MG63 (cell line): ENCODE measurements around the gene RAD18. TPM values are rescaled to one million over a fixed set of nuclear protein-coding genes. Genes with fewer than 3 reads are reported as not detected.
A peak's percentile ranks its signal among the peaks of the same experiment; 100 is the strongest.

Source experiments
- DNase-seq: peaks from one replicate; pipeline ENCODE4 v3.0.0-alpha.2; 2020
- H3K27me3 ChIP-seq: fragments of 250-450 bp; sonication (Bioruptor Pico); 2 replicates; pipeline ENCODE4 v1.5.1; 2020; ENCODE audit warnings: mild to moderate bottlenecking, moderate library complexity
- H3K36me3 ChIP-seq: fragments of 250-450 bp; sonication (Bioruptor Pico); 2 replicates; pipeline ENCODE4 v1.5.1; 2020; ENCODE audit warnings: mild to moderate bottlenecking, moderate library complexity
- H3K4me3 ChIP-seq: fragments of 250-450 bp; sonication (Bioruptor Pico); 2 replicates; pipeline ENCODE4 v1.5.1; 2020; ENCODE audit warnings: mild to moderate bottlenecking, moderate library complexity
- H3K9me3 ChIP-seq: fragments of 250-450 bp; sonication (Bioruptor Pico); 2 replicates; pipeline ENCODE4 v1.5.1; 2020; ENCODE audit warnings: mild to moderate bottlenecking, moderate library complexity
- total RNA-seq: library from RNA; depleted of rRNA; stranded (reverse); fragments of >200 nt; shearing (Covaris generic); gene quantifications from 2 replicates; pipeline ENCODE4 v1.2.3, GENCODE V29; 2014; ENCODE audit warnings: low replicate concordance

The RAD18 gene
- total RNA-seq, 1 experiment from 2014 or later, result 11.0 TPM

DNA sequence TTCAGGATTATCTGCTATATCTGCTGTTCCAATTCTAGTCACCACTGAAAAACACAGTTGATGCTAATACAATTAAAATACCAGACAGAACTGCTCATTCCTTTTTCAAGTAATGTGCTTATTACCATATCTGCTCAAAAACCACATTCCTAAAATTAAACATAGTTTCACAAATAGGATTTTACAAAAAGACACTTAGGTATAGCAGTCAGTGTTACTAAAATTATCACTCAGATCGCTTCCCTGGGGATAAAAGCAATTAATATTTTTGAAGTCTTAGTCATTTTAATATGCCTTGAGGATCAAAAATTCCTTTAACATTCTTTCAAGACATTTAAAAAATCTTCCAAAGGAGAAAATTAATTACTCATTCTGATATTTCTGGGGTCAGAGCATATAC lies 71.5 kb downstream of the RAD18 start:
- Histone ChIP-seq H3K9me3 (no peaks in the 10 kb centered on the region), H3K27me3 (no peaks in the 10 kb centered on the region), H3K36me3 (no peaks in the 10 kb centered on the region; the same call in none of the 2 replicates), H3K4me3 (no peak overlapping the region)
- no peak for DNase-seq

DNA sequence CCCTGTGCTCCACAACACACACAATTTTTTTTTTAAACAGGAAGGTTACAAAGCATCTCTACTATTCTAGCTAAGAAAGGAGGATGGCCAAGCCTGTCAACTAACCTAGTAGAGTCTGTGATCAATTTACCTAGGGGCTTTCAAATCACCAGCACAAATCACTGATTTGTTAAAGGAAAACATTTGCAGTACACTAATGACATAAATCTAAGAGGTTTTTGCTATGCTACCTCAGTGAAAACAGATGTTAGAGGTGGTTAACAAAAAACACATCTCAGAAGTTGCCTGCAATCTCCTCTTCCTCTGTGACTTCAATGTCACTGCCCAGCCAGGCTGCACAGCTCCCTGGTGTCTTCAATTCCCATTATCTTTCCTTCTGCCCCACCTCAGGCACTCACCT lies 72.0 kb downstream of the RAD18 start:
- no peaks in the 10 kb centered on the region; the same call in none of the 2 replicates for H3K36me3 ChIP-seq
- no peaks in the 10 kb centered on the region for H3K27me3 ChIP-seq
- DNase-seq, result no peak
- H3K9me3 ChIP-seq, result no peaks in the 10 kb centered on the region
- H3K4me3 ChIP-seq, result no peak overlapping the region

DNA sequence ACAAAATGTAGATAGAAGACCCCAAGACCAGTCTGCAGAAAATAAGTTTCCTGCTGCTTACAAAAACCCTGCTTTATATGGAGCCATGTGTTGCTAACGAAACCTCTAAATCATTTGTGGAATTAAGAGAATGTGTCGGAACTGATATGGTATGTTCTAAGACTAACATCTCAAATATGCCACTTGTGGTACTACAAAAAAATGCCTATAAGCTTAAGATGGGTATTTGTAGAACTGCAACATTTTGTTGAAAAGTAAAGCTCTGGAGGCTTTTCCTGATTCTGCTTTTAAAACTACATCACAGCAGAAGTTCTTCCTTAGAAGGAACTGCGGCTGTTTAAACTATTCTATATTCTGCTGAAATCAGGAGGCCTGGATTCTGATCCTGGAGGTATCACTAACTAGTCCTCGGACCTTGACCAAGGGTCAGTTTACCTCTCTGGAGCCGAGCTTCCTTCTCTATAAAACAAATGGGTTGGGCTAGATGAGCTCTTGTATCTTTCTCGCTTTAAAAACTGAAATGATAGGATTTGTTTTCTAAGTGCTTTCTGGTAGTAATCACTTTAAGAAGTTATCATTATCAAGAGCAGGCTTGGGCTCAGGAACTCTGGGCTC lies 74.9 kb downstream of the RAD18 start:
- Histone ChIP-seq H3K36me3 (no peaks in the 10 kb centered on the region; the same call in none of the 2 replicates), H3K9me3 (no peaks in the 10 kb centered on the region), H3K27me3 (no peaks in the 10 kb centered on the region), H3K4me3 (no peak overlapping the region)
- DNase-seq, result no peak

DNA sequence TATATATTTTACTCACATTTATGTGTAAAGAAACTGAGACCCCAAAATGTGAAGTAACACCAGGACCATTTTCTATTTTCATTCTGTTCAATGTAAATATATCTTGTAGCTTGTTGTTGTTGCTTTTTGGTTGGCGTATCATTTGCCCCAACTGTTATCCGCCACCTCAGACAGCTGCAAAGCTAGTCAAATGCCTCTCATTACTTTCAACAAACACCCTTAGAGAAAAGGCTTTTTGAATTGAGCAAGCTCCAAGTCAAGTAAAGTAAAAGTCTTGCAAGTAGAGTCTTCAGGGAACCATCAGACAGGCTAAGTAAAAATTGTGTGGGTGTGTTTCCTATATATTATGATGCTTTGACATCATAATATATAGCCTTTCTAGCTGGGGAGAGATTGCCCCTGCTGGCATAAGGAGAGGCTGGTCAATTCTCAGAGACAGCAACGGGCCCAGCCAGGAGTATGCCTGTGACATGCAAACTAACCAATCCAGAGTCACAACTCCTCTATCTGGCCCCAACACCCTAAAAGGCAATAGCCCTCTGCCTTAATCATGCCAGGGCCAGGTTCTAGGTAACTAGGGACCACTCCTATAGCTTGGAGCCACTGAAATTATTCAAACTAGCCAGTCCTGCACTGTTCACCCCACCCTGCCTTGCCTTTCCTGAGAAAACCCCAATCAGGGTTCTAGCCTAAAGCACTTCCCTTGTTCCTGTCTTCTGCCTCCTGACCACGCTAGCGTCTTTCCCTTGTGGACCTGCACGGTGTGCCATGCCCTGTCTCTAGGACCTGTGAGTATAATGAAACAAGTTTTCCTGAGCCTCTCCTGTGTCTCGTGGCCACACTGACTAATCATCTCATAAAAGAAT lies 75.6 kb downstream of the RAD18 start:
- Histone ChIP-seq H3K36me3 (no peaks in the 10 kb centered on the region; the same call in none of the 2 replicates), H3K4me3 (no peak overlapping the region), H3K9me3 (no peaks in the 10 kb centered on the region), H3K27me3 (no peaks in the 10 kb centered on the region)
- DNase-seq, result no peak

DNA sequence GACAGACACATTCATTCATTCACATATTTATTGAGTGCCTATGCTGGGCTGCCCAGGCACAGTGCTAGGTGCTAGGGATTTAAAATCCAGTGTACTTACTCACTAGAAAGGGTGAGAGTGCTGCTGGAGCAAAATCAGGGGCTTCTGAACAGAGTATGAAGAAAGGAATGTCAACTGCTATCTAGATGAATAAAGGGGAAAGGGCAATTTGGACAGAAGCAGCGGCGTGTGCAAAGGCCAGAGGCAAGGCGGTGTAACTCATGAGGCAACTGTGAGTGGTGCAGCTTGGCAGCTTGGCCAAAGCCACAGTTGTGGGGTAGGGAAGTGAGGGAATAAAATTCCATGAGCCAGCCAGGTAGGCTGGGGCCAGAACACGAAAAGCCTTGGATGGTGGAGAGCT lies 76.7 kb downstream of the RAD18 start:
- H3K36me3 ChIP-seq, result no peaks in the 10 kb centered on the region; the same call in none of the 2 replicates
- H3K4me3 ChIP-seq, result no peak overlapping the region
- no peaks in the 10 kb centered on the region for H3K27me3 ChIP-seq
- H3K9me3 ChIP-seq, result no peaks in the 10 kb centered on the region
- DNase-seq, result no peak

DNA sequence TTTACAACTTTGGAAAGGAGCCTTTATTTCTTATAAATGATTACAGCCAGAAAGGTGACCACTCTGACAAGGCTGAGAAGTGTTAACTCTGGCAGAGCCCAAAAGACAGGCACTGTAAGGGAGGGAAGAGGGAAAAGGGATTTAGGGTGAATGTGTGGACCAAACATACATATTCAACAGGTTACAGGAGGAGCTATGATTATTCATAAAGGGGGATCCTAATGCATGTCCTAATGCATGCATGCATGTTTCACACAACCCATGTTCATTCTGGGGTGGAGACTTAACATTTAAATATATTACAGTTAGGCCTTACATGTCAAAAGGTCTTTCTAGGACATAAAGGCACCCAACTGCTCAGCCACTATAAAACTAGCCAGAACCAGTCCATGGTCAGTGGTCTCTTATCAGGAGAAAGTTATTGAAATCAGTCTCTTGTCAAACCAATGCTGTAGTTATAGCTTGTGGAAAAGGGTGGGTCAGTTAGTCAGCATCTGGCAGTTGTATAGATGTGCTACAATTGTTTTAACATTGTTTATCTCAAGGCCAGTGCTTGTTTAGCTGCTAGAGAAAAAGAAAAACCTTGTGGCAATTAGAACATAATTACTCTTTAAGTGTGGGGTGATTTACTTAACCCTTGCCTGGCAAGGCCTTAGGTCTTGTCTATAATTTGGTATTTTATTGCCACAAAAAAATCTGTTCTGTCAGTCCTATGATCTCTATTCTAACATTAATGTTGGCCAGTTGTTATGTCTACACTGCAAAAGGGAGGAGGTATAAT lies 77.5 kb downstream of the RAD18 start:
- DNase-seq, result no peak
- Histone ChIP-seq H3K9me3 (no peaks in the 10 kb centered on the region), H3K36me3 (no peaks in the 10 kb centered on the region; the same call in none of the 2 replicates), H3K4me3 (no peak overlapping the region), H3K27me3 (no peaks in the 10 kb centered on the region)

DNA sequence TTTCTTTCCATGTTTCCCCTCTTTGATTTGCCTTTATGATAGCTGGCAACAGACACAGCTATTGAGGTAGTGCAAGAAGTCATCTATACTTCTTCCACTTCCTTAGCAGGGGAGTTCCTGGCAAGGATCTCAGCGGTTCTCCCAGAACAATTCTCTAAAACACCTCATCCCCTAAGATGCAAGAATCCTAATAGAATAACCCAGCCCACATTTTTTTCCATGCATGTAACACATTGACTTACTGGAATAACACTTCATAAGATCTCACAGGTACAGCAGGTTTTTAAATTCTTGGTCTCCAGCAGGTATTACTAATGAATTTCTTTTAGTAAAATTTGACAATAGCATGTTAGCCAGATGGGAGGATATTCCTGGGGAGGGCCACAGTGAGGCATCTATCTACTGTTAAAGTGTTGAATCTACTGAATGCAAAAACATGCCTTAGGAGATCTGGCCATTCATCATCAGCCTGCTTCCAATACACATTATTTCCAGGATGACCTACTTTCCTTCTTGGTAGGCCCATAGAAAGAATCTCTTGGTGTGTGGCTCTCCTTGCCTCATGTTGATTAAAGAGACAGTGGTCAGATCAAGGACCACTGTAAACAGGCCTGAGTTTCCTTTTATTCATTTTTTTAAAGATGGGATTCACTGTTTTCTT lies 78.5 kb downstream of the RAD18 start:
- H3K4me3 ChIP-seq, result no peak overlapping the region
- H3K27me3 ChIP-seq, result no peaks in the 10 kb centered on the region
- H3K36me3 ChIP-seq, result peaks cover 2% of the 10 kb centered on the region
- H3K9me3 ChIP-seq, result no peaks in the 10 kb centered on the region
- DNase-seq, result no peak

DNA sequence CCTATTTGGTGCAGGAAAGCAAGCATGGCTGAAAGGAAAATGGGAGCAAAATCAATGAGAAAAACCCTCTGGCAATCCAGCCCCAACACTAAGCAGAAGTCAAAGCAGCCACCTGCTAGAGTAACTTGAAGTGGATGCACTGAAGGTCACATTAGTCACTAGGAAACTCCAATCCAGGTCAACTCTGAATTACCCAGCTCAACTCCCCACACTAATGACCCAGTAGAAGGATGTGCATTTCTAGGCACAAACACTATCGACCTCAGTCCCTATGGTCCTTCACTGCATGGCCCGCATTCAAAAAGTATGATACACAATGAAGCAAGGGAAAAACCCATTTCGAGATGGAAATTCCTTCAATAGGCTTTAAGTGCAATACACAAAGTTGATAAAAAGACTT lies 80.6 kb downstream of the RAD18 start:
- Histone ChIP-seq H3K27me3 (no peaks in the 10 kb centered on the region), H3K36me3 (peaks cover 3% of the 10 kb centered on the region), H3K9me3 (no peaks in the 10 kb centered on the region), H3K4me3 (no peak overlapping the region)
- DNase-seq, result no peak

DNA sequence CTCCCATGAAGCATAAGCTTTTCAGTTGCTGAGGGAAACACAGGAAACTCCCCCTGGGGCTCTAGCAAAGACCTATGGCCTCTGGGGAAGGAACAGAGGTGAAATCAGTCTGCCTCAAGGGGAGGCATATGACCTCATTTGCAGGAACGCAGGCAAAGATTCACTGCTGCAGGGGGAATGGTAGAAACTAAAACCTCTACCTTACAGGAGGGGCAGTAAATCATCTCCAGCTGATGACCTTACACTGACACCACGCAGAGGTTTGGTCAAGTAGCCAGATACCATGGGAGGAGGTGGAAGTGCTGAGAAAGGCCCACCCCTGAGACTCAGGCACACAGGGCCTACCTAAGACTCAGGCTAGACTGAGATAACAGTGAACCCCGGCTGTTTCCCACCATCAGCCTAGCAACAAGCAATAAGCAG lies 81.1 kb downstream of the RAD18 start:
- Histone ChIP-seq H3K36me3 (peaks cover 6% of the 10 kb centered on the region), H3K9me3 (no peaks in the 10 kb centered on the region), H3K27me3 (no peaks in the 10 kb centered on the region), H3K4me3 (no peak overlapping the region)
- no peak for DNase-seq

DNA sequence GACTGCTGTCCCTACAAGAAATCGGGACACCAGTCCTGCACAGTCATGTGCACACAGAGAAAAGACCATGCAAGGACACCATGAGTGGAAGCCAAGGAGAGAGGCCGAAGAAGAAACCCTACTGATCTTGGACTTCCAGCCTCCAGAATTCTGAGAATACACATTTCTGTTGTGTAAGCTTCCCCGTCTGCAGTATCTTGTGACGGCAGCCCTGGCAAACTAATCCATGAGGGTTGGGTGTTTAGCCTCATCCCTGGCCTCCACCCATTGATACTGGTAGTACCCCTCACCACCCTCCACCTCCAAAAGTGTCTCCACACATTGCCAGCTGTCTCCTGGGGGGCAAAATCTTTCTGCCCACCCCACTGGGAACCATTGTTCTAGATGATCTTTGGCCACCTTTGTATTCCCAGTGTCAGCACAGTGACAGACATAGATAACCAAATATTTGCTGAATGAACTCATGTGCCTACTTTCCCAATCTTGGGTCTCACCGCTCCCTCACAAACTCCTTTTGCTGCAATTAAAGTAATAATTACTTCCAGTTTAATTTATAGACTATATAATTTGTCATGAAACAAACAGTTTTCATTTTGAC lies 83.8 kb downstream of the RAD18 start:
- no peak overlapping the region for H3K4me3 ChIP-seq
- no peak for DNase-seq
- peaks cover 13% of the 10 kb centered on the region for H3K36me3 ChIP-seq
- H3K27me3 ChIP-seq, result no peaks in the 10 kb centered on the region
- no peaks in the 10 kb centered on the region for H3K9me3 ChIP-seq

DNA sequence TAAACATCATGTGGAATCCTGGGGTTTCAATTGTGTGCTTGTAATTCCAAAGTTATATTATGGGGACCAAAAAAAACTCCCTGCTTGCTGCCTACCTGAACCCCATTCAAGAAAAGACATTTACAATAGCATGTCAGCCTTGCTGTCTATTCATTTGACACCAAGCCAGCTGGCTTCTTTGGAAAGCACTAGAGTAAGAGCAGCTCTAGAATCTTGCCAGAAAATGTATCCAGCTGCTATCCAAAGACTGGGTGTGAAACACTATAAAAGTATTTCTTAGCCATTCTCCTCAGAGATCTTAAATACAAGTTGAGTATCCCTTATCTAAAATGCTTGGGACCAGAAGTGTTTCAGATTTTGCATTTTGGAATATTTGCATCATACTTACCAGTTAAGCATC lies 87.4 kb downstream of the RAD18 start:
- H3K4me3 ChIP-seq, result no peak overlapping the region
- DNase-seq, result peak; percentile 2
- H3K27me3 ChIP-seq, result no peaks in the 10 kb centered on the region
- no peaks in the 10 kb centered on the region for H3K9me3 ChIP-seq
- H3K36me3 ChIP-seq, result peaks cover 13% of the 10 kb centered on the region

DNA sequence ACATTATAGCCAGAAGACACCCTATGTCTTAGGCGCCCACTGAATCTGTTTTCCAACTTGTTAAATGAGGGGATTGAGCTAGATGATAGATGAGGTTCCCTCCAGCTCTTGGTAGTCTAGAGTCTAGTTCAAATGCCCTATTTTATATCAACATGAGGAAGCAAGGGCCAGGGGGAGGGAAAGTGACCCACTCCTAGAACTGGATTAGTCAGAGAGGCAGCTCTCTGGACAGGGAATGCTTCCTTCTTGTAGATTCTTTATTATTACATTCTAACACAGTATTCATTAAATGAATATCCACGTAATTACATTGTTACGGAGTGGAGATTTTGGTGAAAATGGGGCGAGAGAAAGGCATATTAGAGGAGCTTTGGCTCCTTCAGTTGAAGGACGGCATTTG lies 89.5 kb downstream of the RAD18 start:
- no peak overlapping the region for H3K4me3 ChIP-seq
- H3K9me3 ChIP-seq, result no peaks in the 10 kb centered on the region
- no peak for DNase-seq
- no peaks in the 10 kb centered on the region for H3K27me3 ChIP-seq
- H3K36me3 ChIP-seq, result peaks cover 10% of the 10 kb centered on the region

DNA sequence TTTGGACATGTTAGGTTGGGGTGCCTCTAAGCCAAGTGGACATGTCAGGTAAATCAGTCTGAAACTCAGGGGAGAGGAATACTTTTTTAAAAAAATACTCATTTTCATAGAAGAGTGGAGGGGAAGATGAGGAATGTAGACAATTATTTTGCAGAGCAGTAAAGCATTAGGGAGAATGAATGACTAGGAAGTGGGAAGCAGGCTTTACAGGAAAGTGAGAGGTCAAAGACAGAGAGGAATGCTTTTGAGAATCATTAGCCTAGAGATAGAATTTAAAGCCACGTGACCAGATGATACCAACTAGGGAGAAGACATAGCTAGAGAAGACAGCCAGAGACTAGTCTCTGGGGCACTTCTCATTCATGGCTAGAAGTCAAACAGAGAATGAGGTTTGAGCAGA lies 91.0 kb downstream of the RAD18 start:
- Histone ChIP-seq H3K9me3 (no peaks in the 10 kb centered on the region), H3K4me3 (no peak overlapping the region), H3K27me3 (no peaks in the 10 kb centered on the region), H3K36me3 (peaks cover 7% of the 10 kb centered on the region)
- DNase-seq, result no peak

DNA sequence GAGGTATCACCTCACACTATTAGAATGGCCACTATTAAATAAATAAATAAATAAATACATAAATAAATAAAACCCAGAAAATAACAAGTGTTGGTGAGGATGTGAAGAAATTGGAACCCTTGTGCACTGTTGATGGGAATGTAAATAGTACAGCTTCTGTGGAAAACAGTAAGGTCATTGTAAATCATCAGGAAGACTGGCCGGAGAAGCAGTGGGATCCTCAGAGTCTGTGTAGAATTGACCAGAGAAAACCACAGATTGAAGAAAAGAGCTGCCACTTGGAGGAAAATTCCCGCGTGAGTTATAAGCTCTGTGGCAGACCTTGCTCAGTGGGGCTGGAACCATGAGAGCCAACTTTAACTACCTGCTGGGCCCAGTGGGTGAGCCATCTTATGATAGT lies 92.0 kb downstream of the RAD18 start:
- no peak for DNase-seq
- Histone ChIP-seq H3K27me3 (no peaks in the 10 kb centered on the region), H3K9me3 (no peaks in the 10 kb centered on the region), H3K4me3 (no peak overlapping the region), H3K36me3 (no peaks in the 10 kb centered on the region; the same call in 1 of the 2 replicates)

DNA sequence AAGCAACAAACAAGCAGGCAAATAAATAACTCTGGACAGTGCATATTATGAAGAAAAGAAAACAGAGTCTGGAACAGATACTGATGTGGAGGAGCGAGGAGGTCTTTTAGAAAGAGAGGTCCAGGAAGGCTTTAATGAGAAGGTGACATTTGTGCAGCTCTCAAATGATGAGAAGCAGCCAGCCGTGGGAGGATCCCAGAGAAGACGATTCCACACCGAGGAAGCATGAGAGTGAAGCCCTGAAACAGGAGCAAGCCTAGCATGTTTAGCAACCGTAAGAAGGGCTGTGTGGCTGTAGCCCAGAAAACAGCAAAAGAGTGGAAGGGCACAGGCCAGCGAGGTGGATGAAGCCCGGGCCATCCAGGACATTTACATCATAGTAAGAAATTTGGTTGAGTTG lies 93.1 kb downstream of the RAD18 start:
- Histone ChIP-seq H3K4me3 (no peak overlapping the region), H3K27me3 (no peaks in the 10 kb centered on the region), H3K9me3 (no peaks in the 10 kb centered on the region), H3K36me3 (no peaks in the 10 kb centered on the region; the same call in 1 of the 2 replicates)
- DNase-seq, result no peak

DNA sequence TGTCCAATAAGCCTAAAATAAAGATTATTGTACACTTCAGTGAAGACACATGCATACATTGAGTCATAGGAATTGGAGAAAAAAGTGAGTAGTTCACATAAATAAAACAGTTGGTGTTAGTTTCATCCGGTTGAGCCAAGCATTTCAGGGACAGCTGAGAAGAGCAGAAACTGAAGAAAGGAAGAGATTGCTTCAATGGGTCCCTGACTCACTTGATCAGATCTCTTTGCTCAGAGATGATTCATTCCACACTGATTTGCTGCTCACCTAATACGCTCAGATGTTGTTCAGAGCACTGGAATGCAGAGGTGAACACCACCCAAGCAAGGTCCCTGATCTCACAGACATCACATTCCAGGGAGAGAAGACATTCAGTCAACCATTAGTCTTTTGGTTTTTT lies 93.7 kb downstream of the RAD18 start:
- DNase-seq, result peak; percentile 67
- no peaks in the 10 kb centered on the region for H3K9me3 ChIP-seq
- H3K4me3 ChIP-seq, result no peak overlapping the region
- no peaks in the 10 kb centered on the region for H3K36me3 ChIP-seq
- H3K27me3 ChIP-seq, result no peaks in the 10 kb centered on the region
